HG03432 (cell line): ENCODE results near the gene MAPKAP1.

Experiments
- ATAC-seq: cut with Tn5 transposase; IDR thresholded peaks from one replicate; pipeline ENCODE4 v1.9.1; 2021; ENCODE audit warnings: mild to moderate bottlenecking, moderate library complexity; ENCODE audit not compliant: unreplicated experiment

Gene MAPKAP1

GRCh38 chr9:125679597-125680189 is 27.3 kb downstream of the MAPKAP1 start:
- no peak for ATAC-seq

DNA sequence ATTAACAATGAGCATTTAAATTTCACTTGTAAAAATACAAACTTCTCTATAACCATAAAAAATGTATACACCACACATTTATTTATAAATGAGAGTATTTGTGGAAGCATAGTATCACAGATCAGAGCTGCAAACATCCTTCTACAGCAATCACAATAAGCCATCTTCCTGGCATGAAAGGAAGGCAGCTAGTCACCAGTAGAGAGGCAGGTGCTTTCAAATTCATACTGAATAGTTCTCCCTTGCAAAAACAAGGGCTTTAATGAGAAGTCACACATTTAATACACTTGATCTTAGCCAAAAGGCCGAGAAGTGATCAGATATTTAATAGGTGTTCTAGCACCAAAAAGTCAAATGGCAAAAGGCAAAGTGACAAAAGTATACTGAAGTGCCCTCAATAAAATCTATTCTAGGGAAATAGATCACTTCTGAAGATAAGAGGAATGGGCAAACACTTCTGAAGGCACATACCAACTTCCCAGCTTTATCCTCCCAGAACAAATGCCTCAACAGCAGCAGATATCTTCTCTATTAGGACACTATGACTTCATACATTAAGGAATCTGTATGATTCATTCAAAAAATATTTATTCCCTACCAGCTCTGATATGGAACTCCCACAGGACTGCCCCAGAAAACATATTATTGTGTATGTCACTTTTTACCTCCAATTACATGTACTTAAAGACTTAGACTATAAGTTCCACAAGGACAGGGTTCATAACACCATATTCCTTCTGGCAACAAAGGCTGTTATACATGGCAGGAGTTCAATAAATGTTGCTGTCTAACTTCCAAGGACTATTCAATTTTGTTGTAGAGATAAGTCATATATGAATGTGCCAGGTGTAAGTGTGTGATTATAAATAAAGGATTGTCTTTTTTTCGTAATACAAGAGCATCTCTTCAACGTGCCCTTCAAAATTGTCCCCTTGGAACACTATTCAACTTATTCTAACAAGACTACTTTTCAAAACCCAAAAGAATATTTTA is 31.7 kb downstream of the MAPKAP1 start:
- ATAC-seq, result no peak

DNA sequence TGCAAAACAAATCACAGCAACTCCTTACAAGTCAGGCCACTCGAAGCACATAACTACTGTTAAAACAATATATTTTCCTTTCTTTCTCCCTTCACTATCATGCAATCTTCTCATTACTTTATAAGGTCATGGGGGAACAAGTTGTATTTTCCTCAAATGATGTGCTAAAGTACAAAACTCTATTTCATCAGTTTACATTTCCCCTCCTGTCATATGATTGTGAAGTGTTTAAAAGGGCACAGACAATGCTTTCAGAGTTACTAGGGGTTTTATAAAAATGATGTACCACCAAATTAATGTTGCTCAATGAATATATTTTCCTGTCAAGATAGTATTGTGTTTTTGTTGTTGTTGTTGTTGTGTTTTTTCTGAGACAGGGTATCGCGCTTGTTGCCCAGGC is 34.1 kb downstream of the MAPKAP1 start:
- ATAC-seq, result no peak

DNA sequence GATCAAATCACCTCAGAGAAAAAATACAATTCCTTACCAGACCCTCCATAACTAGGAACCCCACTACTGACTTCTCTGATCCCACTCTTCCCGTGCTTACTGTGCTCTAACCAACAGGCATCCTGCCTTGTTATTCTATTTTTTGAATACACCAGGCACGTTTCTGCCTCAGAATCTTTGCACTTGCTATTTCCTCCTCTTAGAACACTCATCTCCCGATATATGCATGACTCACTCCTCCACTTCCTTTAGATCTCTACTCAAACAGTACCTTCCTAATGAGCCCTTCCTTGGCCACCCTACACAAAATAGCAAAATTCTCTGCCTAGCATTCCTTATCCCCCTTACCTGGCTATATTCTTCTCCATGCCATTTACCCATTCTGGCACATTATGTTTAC is 43.9 kb downstream of the MAPKAP1 start:
- no peak for ATAC-seq

- no peak for ATAC-seq
These were observed 46.5 kb downstream of the MAPKAP1 start for GRCh38 chr9:125660557-125660956.

GRCh38 chr9:125659954-125660353 is 47.1 kb downstream of the MAPKAP1 start:
- ATAC-seq, result no peak

GRCh38 chr9:125659201-125659840 is 47.7 kb downstream of the MAPKAP1 start:
- no peak for ATAC-seq

GRCh38 chr9:125656560-125656959 is 50.4 kb downstream of the MAPKAP1 start:
- ATAC-seq, result no peak

DNA sequence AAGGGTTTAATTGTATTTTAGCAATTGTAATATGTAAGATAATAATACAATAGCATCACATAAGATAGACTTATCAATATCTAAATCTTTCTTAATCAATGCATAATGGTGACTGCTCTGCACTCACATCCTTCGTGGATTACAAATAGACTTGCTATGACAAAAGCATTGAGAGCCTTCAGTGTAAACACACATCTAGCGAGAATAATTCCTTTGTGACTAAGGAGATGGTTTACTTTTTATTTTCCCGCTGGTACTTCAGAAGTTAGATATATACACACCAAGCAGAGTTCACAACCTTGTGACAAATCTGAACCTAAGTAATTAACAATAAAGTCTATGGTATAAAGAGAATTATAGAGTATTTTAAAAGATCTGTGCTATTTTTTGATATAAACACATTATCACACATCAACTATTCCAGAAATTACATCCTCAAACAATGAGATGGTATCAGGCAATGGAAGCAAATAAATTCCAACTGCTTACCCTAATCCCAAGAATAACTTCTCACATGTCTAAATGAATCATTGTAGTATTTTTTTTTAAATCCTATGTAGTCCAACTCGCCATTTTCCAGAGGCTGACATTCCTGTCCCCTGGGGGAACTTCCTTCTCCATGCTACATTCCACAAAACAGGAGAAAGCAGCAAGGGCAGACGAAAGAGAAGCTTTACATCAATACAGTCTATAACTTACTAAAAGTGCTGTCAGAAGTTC is 51.2 kb downstream of the MAPKAP1 start:
- no peak for ATAC-seq

DNA sequence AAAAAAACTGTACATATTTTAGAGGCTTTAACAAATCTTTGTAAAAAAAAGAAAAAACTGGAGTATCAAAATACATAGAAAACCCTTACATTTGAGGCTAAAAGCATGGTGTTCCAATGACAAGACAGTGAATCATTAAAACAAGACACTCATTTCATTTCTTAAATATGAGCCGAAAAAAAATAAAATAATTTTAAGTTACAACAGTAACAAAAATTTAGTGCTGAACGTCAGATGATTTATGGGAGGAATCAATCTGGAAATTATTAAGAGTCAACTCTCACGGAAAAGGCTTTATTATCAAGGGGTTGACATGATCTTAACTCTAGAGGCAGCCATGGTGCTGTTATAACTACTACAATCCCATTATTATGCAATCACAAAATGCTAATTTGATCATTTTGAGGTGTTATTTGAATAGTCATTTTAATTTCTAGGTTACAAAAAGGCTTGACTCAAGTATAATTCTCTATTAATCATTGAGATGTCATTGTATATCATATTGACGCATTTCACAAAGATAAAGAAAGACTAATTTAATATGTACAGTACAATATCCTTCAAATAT is 51.9 kb downstream of the MAPKAP1 start:
- ATAC-seq, result no peak

- no peak for ATAC-seq
These were observed 52.9 kb downstream of the MAPKAP1 start for GRCh38 chr9:125654121-125654520.

DNA sequence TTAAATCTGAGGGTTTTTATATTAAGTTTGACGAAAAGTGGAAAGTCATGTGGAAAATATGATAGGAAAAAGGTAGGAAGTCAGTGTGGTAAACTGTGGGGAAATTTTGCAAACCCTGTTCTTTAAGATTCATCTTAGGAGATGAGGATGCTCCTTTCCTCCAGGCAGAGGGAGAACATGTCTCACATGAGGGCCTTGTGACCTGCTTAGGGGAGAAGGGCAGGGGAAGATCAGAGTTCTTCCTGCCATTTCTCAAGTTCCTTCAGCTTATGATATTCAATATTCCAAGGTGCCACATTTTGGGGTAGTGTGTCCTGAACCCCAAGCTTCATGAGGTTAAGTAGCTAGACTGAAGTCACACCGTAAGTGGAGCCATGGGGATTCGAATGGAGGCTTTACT is 53.7 kb downstream of the MAPKAP1 start:
- ATAC-seq, result no peak

DNA sequence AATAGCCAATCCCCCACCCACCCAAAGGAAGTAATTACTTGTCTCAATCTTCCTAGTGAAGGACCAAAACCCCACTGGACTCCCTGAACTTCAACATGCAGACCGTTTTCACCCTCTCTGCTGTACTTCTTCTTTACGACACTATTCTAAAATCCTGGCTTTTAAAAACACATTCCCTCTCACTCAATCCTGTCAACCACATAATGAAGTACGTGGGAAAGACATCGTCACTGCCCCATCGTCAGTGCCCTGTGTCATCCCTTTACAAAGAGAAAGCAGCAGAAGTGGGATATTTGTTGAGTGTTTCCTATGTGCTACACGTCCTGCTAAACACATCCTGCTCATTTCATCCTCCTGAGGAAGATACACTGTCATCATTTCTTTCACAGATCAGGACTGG is 54.2 kb downstream of the MAPKAP1 start:
- ATAC-seq, result no peak

DNA sequence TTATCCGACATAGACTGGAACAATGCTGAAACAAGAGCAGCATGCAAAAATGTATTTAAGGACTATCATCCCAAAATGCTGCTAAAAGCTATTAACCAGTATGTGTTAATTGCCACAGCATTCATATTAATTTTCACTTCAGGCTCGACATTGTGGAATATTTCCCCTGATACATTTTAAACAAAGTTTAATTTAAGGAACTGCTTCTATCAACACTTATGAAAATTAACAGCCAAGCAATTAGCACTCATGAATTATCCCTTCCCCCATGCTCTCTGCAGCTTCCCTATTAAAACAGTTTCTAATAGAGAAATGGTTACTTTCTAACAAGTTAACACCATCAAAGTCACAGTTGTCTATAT is 54.8 kb downstream of the MAPKAP1 start:
- no peak for ATAC-seq

GRCh38 chr9:125651576-125652232 is 55.3 kb downstream of the MAPKAP1 start:
- no peak for ATAC-seq

DNA sequence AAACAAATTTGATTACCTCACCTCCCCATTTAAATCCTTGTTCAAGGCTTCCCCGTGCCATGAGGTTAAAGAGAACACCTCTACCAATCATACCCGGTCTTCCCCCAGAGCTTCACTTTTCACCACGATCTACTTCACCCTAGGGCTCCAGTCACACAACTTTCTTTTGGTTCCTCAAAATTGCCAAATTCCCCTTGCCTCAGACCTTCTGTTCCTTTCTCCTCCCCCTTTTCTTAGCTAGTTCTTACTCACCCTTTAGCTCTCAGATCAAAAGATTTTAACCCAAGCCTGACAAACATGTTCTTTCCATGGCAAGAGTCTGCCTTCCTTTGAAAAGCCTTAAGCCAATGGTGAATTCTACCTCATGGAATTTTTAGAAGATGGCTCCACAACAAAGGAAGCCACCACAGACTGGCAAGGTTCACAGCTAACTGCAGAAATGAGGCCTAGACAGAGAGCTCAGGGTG is 56.7 kb downstream of the MAPKAP1 start:
- ATAC-seq, result peak; percentile 84

DNA sequence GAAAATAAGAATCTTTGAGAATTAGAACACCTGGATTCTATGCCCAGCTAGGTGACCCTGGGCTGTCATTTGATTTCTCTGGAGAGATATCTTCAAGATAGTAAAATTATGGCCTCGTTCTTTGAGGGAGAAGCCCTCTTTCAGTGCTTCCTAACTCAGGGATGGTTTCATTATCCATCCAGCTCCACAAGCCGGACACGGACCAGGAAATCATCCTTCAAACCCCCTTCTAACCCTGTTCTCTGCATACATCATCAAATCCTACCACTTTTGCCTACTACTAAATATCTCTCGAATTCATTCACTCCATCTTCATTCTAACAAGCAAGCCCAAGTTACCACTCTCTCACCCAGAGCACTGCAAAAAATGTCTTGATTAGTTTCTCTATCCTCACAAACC is 57.2 kb downstream of the MAPKAP1 start:
- ATAC-seq, result no peak

DNA sequence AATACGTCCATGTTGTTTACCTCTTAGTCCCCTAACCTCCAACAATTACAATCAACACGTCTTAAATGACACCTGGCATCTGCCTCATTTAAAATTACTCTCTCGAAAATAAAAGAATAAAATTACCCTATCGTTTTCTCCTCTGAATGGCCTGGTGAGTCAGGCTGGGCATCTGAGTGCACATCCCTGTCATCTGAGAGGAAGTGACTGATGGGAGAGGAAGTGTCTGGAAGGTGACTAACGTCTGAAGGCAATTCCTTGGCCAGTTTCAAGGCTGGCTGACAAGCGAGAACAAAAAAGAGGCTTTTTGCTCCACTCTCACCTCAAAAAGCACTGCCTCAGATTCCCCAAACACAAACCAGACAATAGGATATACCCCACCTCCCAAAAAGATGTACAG is 57.7 kb downstream of the MAPKAP1 start:
- no peak for ATAC-seq

GRCh38 chr9:125648294-125648693 is 58.7 kb downstream of the MAPKAP1 start:
- ATAC-seq, result no peak

DNA sequence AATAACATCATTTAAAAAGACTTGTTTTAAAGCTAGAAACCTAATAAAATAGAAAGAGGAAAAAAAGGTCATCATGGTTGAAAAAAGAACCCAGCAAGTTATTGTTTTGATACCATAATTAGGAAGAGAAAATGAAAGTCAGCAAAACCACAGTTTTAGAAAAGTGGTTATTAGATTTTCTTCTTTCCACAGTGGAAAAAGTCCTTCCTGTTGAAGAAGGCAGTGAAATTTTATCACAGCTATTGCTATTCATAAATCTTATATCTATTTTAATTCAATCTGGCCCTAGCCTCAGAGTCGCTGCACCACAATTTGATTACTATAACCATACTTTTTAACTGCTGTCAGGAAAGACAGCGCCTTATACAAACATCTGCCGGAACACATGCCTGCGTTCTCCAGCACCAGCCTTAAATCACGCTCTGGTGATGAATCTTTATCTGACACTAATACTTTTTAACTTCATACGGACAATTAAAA is 60.3 kb downstream of the MAPKAP1 start:
- no peak for ATAC-seq
